Measurements from ENCODE around the gene COLEC11.
"Not testable (repeated sequence)": the region's sequence is repeated elsewhere in the genome, so short reads cannot be mapped to it uniquely, and the experiment has no call there.

COLEC11 gene

DNA sequence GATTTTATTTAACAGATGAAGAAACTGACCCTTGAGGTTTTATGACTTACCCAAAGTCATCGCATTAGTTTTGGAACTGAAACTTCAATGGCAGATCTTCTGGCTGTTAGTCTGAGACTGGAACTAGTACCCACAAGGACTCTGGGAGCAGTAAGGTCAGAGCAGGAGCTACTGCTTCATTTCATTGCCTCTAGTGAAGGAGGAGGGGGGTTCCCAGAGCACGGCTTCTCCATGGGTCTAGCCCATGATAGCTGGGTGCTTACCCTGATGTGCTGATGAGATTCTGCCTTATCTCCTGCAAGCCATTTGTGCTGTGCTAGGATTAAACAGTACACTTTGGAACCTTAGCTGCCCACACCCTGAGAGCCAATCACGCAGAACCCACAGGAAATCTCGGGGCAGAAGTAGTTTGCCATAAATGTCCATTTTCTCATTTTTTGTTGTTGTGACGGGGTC lies 31.4 kb upstream of the COLEC11 start:
- Histone ChIP-seq H3K4me3 (no peak overlapping the region), H3K27ac (no peak overlapping the region)
- TF ChIP-seq, protein P1, sequence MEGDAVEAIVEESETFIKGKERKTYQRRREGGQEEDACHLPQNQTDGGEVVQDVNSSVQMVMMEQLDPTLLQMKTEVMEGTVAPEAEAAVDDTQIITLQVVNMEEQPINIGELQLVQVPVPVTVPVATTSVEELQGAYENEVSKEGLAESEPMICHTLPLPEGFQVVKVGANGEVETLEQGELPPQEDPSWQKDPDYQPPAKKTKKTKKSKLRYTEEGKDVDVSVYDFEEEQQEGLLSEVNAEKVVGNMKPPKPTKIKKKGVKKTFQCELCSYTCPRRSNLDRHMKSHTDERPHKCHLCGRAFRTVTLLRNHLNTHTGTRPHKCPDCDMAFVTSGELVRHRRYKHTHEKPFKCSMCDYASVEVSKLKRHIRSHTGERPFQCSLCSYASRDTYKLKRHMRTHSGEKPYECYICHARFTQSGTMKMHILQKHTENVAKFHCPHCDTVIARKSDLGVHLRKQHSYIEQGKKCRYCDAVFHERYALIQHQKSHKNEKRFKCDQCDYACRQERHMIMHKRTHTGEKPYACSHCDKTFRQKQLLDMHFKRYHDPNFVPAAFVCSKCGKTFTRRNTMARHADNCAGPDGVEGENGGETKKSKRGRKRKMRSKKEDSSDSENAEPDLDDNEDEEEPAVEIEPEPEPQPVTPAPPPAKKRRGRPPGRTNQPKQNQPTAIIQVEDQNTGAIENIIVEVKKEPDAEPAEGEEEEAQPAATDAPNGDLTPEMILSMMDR (IDR thresholded peaks at IDR 0.05): no peak
- no peak for DNase-seq (ENCODE audit: low spot score)

DNA sequence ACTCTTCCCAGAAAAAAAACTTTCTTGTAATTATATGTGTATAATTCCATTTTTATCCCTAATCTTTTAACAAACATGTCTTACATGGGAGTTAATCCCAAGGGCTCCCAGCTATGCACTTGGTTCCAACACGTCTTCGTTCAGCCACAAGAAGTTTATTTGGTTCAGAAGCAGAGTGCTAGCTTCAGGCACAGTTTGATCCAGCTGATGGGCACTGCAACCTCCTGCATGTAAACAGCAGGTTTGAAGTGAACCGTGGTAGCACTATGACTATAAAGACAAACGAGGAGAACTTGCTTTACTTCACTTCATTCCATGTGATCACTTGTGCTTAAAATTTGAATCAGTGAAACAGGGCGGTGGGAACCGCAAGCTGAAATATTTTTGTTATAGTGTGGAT lies 29.8 kb upstream of the COLEC11 start:
- H3K4me3 ChIP-seq: no peak overlapping the region
- TF ChIP-seq, protein P1 (IDR thresholded peaks at IDR 0.05): no peak
- DNase-seq (ENCODE audit: low spot score): no peak
- H3K27ac ChIP-seq: no peak overlapping the region

DNA sequence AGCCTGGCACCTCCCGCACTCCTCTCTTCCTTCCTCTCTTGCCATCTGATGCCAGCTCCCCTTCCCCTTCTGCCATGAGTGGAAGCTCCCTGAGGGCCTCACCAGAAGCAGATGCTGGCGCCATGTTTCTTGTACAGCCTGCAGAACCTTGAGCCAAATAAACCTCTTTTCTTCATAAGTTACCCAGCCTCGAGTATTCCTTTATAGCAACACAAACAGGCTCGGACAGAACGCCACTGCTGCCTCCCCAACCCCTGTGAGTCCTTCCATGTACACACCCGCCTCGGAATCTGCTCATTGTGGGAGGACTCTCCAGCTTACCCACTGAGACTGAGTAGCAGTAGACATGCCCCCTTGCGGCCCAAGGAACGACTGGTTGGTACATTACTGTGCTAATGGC lies 28.1 kb upstream of the COLEC11 start:
- TF ChIP-seq, protein P1 (IDR thresholded peaks at IDR 0.05): no peak
- Histone ChIP-seq H3K4me3 (no peak overlapping the region), H3K27ac (no peak overlapping the region)
- no peak for DNase-seq (ENCODE audit: low spot score)

DNA sequence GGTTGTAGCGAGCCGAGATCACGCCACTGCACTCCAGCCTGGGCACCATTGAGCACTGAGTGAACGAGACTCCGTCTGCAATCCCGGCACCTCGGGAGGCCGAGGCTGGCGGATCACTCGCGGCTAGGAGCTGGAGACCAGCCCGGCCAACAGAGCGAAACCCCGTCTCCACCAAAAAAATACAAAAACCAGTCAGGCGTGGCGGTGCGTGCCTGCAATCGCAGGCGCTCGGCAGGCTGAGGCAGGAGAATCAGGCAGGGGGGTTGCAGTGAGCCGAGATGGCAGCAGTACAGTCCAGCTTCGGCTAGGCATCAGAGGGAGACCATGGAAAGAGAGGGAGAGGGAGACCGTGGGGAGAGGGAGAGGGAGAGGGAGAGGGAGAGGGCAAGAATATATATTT lies 25.3 kb upstream of the COLEC11 start:
- H3K27ac ChIP-seq; H3K4me3 ChIP-seq; DNase-seq (ENCODE audit: low spot score): not testable (repeated sequence)

DNA sequence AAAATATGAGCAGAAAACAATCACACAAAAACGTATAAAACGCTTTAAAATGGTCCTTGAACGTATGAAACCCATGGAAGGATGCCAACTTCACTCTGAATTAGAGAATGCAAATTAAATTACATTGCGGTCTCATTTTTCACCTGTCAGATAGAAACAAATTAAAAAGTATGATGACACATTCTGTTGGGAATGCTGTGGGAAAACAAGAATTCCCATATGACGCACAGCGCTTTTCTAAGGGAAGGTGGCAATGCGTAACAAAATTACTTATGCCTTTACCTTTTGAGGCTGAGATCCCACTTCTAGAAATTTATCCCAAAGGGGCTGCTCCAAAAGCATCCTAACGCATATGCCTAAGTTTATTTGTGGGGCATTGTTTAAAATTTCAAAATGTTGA lies 23.6 kb upstream of the COLEC11 start:
- TF ChIP-seq, protein P1 (IDR thresholded peaks at IDR 0.05): no peak

DNA sequence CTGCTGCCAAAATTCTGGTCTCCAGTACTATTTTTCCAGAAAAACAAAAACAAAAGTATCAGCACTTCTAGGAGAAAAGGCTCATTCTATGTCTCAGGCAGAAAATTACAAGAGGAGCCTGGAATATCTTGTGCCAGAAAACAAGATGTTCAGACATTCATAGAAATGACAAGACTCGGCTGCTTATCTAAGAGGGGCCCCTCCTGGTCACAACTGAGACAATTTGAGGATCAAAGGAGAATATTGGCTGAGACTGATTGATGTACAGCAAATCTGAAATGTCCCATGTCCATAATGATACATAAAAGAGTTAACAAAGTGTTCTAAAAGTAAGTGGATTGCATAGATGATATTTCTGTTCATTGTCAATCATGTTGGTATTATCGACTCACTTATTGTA lies 22.3 kb upstream of the COLEC11 start:
- H3K27ac ChIP-seq: no peak overlapping the region
- no peak for DNase-seq (ENCODE audit: low spot score)
- H3K4me3 ChIP-seq: no peak overlapping the region
- TF ChIP-seq, protein P1 (IDR thresholded peaks at IDR 0.05): no peak

More for the DNA sequence above, 23.6 kb upstream of the COLEC11 start:
- no peak overlapping the region for H3K4me3 ChIP-seq
- H3K27ac ChIP-seq: no peak overlapping the region
- no peak for DNase-seq (ENCODE audit: low spot score)

DNA sequence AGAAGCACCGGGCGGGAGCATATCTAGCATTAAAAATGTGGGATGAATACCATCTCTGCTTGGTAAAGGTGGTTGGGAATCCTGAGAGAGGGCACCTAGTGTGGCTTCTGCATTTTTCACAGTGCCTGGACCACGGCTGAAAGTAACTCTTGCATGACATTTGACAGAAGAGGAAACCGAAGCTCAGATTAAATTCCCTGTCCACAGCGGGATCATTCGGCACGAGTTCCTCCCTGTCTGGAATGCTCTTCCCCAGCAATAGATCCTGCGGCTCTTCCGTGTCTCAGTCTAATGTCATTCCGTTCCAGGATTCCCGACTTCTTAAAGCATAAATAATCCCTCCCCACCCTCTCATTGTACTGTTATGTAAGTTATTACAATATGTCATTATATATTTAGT lies 20.8 kb upstream of the COLEC11 start:
- DNase-seq (ENCODE audit: low spot score): no peak
- TF ChIP-seq, protein P1 (IDR thresholded peaks at IDR 0.05): no peak
- Histone ChIP-seq H3K4me3 (no peak overlapping the region), H3K27ac (no peak overlapping the region)
